Endothelial cell of umbilical vein (primary cell): Measurements from ENCODE around the gene PLEKHB1. TPM values are rescaled to one million over a fixed set of nuclear protein-coding genes. Genes with fewer than 3 reads are reported as not detected.

Experiments
- BruUV-seq: library from RNA; stranded (reverse); fragments of 400-500 nt; replicated peaks from 2 replicates; lab custom pipeline; 2021; lab: Mats Ljungman, UMichigan
- CTCF ChIA-PET: fragments of 300-600, 350-600 bp; sonication (Branson Sonifier 250); formaldehyde crosslinking; loops from one replicate; lab custom pipeline; 2021; ENCODE audit warnings: antibody characterized with exemption, inconsistent platforms; lab: Charles Lee
- POLR2A ChIA-PET: fragments of 300-600, 350-600 bp; sonication (Branson Sonifier 250); formaldehyde crosslinking; loops from one replicate; lab custom pipeline; 2021; ENCODE audit warnings: antibody characterized with exemption, inconsistent platforms; lab: Charles Lee
- DNase-seq: peaks from one replicate; pipeline ENCODE4 v3.0.0-alpha.2; 2011; ENCODE audit warnings: low read depth, low spot score
- FAIRE-seq: peaks from 2 replicates; lab custom pipeline; 2011; peaks lifted over from hg19 to GRCh38; lab: Jason Lieb, UNC
- H2AFZ ChIP-seq: 2 replicates; pipeline ENCODE4 v1.6.0; 2012; ENCODE audit warnings: low read depth, low read length, control low read depth, inconsistent platforms
- H3K27ac ChIP-seq: 2 replicates; pipeline ENCODE4 v1.5.1; 2011; ENCODE audit warnings: low read depth, mild to moderate bottlenecking, control low read depth, low read length, moderate library complexity; ENCODE audit not compliant: insufficient read depth
- H3K27me3 ChIP-seq, 2 experiments: 2 replicates each; pipeline versions ENCODE4 v1.6.0 to v1.6.1; 2011; ENCODE audit warnings: low read length in 2 of 2, mixed read lengths in 1 of 2; ENCODE audit not compliant: control insufficient read depth in 2 of 2, insufficient read depth in 2 of 2
- H3K36me3 ChIP-seq, 2 experiments: 2 replicates in 1 of 2; 3 replicates in 1 of 2; pipeline ENCODE4 v1.5.1; 2011; ENCODE audit warnings: low read length in 2 of 2, mild to moderate bottlenecking in 1 of 2, moderate library complexity in 1 of 2; ENCODE audit not compliant: control insufficient read depth in 2 of 2, insufficient read depth in 2 of 2; ENCODE audit errors: extremely low read depth in 1 of 2
- H3K4me1 ChIP-seq: 3 replicates; pipeline ENCODE4 v1.5.1; 2011; ENCODE audit warnings: mild to moderate bottlenecking, low read length; ENCODE audit not compliant: control insufficient read depth, insufficient read depth; ENCODE audit errors: extremely low read depth
- H3K4me2 ChIP-seq: 2 replicates; pipeline ENCODE4 v1.6.1; 2011; ENCODE audit warnings: low read length, control low read depth, mixed read lengths; ENCODE audit not compliant: insufficient read depth
- H3K4me3 ChIP-seq, 3 experiments: fragments of 200-600 bp in 1 of 3; sonication (generic), shearing (Covaris generic) in 1 of 3; replicated peaks in 1 of 3; 2 replicates each; pipeline ENCODE4 v1.5.1; 2011 to 2016; ENCODE audit warnings: control low read depth in 3 of 3, low read length in 3 of 3, mild to moderate bottlenecking in 2 of 3, inconsistent platforms in 1 of 3, low read depth in 1 of 3, moderate library complexity in 1 of 3; ENCODE audit not compliant: insufficient read depth in 1 of 3
- H3K79me2 ChIP-seq: 2 replicates; pipeline ENCODE4 v1.6.0; 2012; ENCODE audit warnings: low read length, inconsistent platforms; ENCODE audit not compliant: control insufficient read depth, insufficient read depth
- H3K9ac ChIP-seq: replicated peaks from 2 replicates; pipeline ENCODE3; 2011; ENCODE audit warnings: low read length, control low read depth; ENCODE audit not compliant: insufficient read depth; ENCODE audit errors: extremely low read depth
- H3K9me1 ChIP-seq: replicated peaks from 3 replicates; pipeline ENCODE4 v1.6.0; 2011; ENCODE audit warnings: mild to moderate bottlenecking, low read length; ENCODE audit not compliant: control insufficient read depth, insufficient read depth; ENCODE audit errors: extremely low read depth
- H3K9me3 ChIP-seq: replicated peaks from 2 replicates; pipeline ENCODE4 v1.5.1; 2012; ENCODE audit warnings: low read length, inconsistent platforms; ENCODE audit not compliant: control insufficient read depth, insufficient read depth
- H4K20me1 ChIP-seq: replicated peaks from 2 replicates; pipeline ENCODE3; 2011; ENCODE audit warnings: mild to moderate bottlenecking, low read length; ENCODE audit not compliant: control insufficient read depth, insufficient read depth; ENCODE audit errors: extremely low read depth
- CTCF ChIP-seq, 2 donors: IDR thresholded peaks; 1 replicate in 1 of 2; 2 replicates in 1 of 2; pipeline ENCODE4 v1.5.1; 2011; ENCODE audit warnings: low read length in 2 of 2, mild to moderate bottlenecking in 2 of 2, moderate library complexity in 2 of 2, control low read depth in 1 of 2, inconsistent platforms in 1 of 2, low read depth in 1 of 2; ENCODE audit not compliant: insufficient read depth in 1 of 2; ENCODE audit errors: extremely low read depth in 1 of 2
- EZH2 ChIP-seq: IDR thresholded peaks from 2 replicates; pipeline ENCODE4 v1.6.1; 2012; ENCODE audit warnings: borderline replicate concordance, low read depth, mild to moderate bottlenecking, moderate library complexity, low read length, inconsistent platforms; ENCODE audit not compliant: severe bottlenecking
- FOS ChIP-seq: IDR thresholded peaks from 2 replicates; pipeline ENCODE4 v1.6.1; 2011; ENCODE audit warnings: mild to moderate bottlenecking, low read length, moderate library complexity, borderline replicate concordance; ENCODE audit not compliant: insufficient read depth
- GATA2 ChIP-seq: IDR thresholded peaks from 2 replicates; pipeline ENCODE4 v1.7.0; 2011; ENCODE audit warnings: low read depth, mild to moderate bottlenecking, moderate library complexity, mixed read lengths, low read length; ENCODE audit not compliant: insufficient read length, insufficient read depth
- JUN ChIP-seq: IDR thresholded peaks from 2 replicates; pipeline ENCODE4 v1.6.1; 2011; ENCODE audit warnings: borderline replicate concordance, low read depth; ENCODE audit not compliant: insufficient read length, insufficient read depth
- MYC ChIP-seq: IDR thresholded peaks from one replicate; pipeline ENCODE4 v1.6.1; 2011; ENCODE audit warnings: mild to moderate bottlenecking, low read depth, low read length
- POLR2A ChIP-seq: IDR thresholded peaks from 2 replicates; pipeline ENCODE4 v1.6.1; 2012; ENCODE audit warnings: low read depth, mild to moderate bottlenecking, control low read depth, low read length
- POLR2AphosphoS5 ChIP-seq: IDR thresholded peaks from 2 replicates; pipeline ENCODE4 v1.6.1; 2012; ENCODE audit warnings: low read depth, mild to moderate bottlenecking, control low read depth, low read length, moderate library complexity; ENCODE audit not compliant: insufficient read depth
- dilution Hi-C: fragments of 300-500 bp; cut with MboI; formaldehyde crosslinking; loops from one replicate; pipeline ENCODE4 v1.15.0; 2019; ENCODE audit warnings: low sequenced_read_pairs; ENCODE audit not compliant: extremely low pct_ligation_motif_present
- intact Hi-C: fragments of 100-400 bp; cut with micrococcal nuclease; formaldehyde crosslinking; loops from one replicate; pipeline ENCODE4 v1.10.0; 2022
- polyA plus RNA-seq, 4 experiments: library from polyadenylated mRNA; depleted of rRNA in 3 of 4; stranded (reverse) in 3 of 4; unstranded in 1 of 4; fragments of >200 nt; gene quantifications; 2 replicates each; pipeline versions ENCODE4 v1.2.1 to v1.2.3, GENCODE V29; 2011 to 2012; ENCODE audit warnings: missing spikeins in 1 of 4
- total RNA-seq: library from RNA; stranded (reverse); gene quantifications from 2 replicates; pipeline ENCODE4 v1.2.3, GENCODE V29; 2021
- TF ChIP-seq, protein P1 (sequence below): IDR thresholded peaks from 2 replicates; pipeline ENCODE4 v1.6.1; 2011; ENCODE audit not compliant: insufficient read depth, insufficient read length

The PLEKHB1 gene
- total and polyA plus RNA-seq, 2 donors (not counting 3 experiments of a cell fraction or from before 2014, with no cell fraction given): 0.75 to 0.99 TPM

DNA sequence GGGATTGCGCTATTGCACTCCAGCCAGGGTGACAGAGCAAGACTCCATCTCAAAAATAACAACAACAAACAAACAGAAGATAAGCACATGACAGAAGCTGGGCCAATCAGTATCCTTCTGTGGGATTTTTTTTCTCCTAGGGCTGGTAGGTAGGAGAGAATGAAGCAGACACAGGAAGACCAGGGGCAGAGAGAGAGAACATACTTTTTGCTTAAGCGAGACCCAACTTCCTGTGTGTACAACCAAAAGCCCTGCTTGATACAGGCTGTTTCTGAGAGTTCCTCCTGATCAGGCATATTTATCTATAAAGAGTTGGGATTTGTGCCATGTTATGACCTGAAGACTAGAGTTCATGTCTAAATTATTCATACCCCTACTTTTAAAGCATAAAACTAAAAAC lies 12.4 kb upstream of the PLEKHB1 start:
- DNase-seq: no peak
- CTCF ChIA-PET: interaction anchor here (0.8 to 5.7 kb wide), 2 partner anchors 9 to 17 kb away, joined by 4 to 47 read pairs; no protein-coding TSS in a partner anchor
- intact Hi-C loops (no loop called here), dilution Hi-C loops (no loop called here)
- Histone ChIP-seq H3K27me3 (peaks cover 2 to 3% of the 10 kb centered on the region in 2 experiments), H3K4me1 (no peaks in the 10 kb centered on the region), H3K27ac (no peak overlapping the region), H3K9ac (no peak overlapping the region), H3K9me1 (no peaks in the 10 kb centered on the region), H3K4me2 (no peak overlapping the region), H3K36me3 (no peaks in the 10 kb centered on the region), H3K9me3 (no peaks in the 10 kb centered on the region), H3K79me2 (no peaks in the 10 kb centered on the region), H4K20me1 (no peaks in the 10 kb centered on the region), H3K4me3 (no peak overlapping the region), H2AFZ (no peak overlapping the region)
- BruUV-seq: no TSS peak
- TF ChIP-seq, protein P1, sequence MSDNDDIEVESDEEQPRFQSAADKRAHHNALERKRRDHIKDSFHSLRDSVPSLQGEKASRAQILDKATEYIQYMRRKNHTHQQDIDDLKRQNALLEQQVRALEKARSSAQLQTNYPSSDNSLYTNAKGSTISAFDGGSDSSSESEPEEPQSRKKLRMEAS: no peak
- no peak for FAIRE-seq
- POLR2A ChIA-PET: no interaction called here

DNA sequence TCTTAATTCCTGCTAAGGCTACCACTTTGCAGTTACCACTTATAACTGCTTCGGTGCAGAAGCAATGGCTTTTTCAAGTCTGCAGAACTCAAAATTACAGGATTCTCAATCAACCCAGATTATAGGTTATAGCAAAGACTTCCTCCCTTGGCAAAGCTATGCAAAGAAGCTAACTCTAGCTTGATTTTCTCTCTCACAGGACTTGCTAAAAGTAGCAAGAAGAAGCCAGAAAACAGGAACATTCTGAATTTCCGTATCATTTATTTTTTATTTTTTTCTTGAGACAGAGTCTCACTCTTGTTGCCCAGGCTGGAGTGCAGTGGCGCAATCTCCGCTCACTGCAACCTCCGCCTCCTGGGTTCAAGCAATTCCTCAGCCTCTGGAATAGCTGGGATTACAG lies 10.7 kb upstream of the PLEKHB1 start:
- Histone ChIP-seq H3K9ac (no peak overlapping the region), H3K4me3 (no peak overlapping the region), H3K79me2 (no peaks in the 10 kb centered on the region), H3K36me3 (no peaks in the 10 kb centered on the region), H2AFZ (no peak overlapping the region), H3K27me3 (peaks cover 3 to 5% of the 10 kb centered on the region in 2 experiments), H3K27ac (no peak overlapping the region), H3K9me3 (no peaks in the 10 kb centered on the region), H3K9me1 (no peaks in the 10 kb centered on the region), H4K20me1 (no peaks in the 10 kb centered on the region), H3K4me1 (no peaks in the 10 kb centered on the region), H3K4me2 (no peak overlapping the region)
- dilution Hi-C loops: no loop called here
- TF ChIP-seq POLR2AphosphoS5 (no peak), GATA2 (no peak), EZH2 (no peak), POLR2A (no peak), MYC (no peak), FOS (no peak), JUN (no peak), CTCF (IDR thresholded peaks at IDR 0.05; ENCODE audit: extremely low read depth in 1 of 2, insufficient read depth in 1 of 2, low read depth in 1 of 2, low read length in 2 of 2) (no peak)
- TF ChIP-seq, protein P1: no peak
- intact Hi-C loops: no loop called here
- DNase-seq: no peak
- no TSS peak for BruUV-seq
- no peak for FAIRE-seq
- CTCF ChIA-PET: interaction anchor here (1.7 to 5.7 kb wide), 3 partner anchors 9 to 25 kb away, joined by 5 to 47 read pairs (median 7); no protein-coding TSS in a partner anchor
- POLR2A ChIA-PET: no interaction called here
